ENCODE measurements around the gene COL6A2. TPM values are rescaled to one million over a fixed set of nuclear protein-coding genes. Genes with fewer than 3 reads are reported as not detected.

COL6A2 gene
- total RNA-seq, 1 experiment from 2014 or later = 15.0 TPM

DNA sequence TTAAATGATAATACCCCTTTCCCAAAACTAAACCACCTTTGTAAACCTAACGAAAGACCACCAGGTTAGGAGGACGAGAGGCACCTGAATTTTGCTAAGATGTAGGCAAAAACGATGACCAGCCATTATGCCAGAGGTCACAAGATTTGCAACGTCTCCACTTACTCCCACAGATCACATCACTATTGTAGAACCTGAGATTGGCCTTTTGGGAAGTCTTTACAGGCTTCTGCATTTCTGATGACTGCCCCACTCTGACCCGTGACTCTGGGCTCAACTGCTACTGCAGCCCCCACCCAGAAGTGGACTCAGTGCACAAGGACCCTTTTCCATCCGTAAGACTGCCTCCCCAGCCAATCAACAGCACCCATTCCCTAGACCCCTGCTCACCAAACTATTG is 36.4 kb upstream of the COL6A2 start:
- peaks cover 5% of the 10 kb centered on the region for H3K9me3 ChIP-seq (ENCODE audit: low read depth, low read length, poor library complexity, severe bottlenecking)
- no TSS peak for BruUV-seq (replicated peaks)
- ChIA-PET CTCF (no interaction called here), POLR2A (ENCODE audit: low non-redundant PET) (no interaction called here)
- H3K27me3 ChIP-seq (replicated peaks; ENCODE audit: insufficient read depth, low read depth, low read length, poor library complexity) = no peaks in the 10 kb centered on the region
- H3K4me3 ChIP-seq (ENCODE audit: low read depth, low read length, poor library complexity, severe bottlenecking) = no peak overlapping the region
- H3K36me3 ChIP-seq (ENCODE audit: insufficient read depth, low read length, poor library complexity, severe bottlenecking) = no peaks in the 10 kb centered on the region
- TF ChIP-seq, protein P1, sequence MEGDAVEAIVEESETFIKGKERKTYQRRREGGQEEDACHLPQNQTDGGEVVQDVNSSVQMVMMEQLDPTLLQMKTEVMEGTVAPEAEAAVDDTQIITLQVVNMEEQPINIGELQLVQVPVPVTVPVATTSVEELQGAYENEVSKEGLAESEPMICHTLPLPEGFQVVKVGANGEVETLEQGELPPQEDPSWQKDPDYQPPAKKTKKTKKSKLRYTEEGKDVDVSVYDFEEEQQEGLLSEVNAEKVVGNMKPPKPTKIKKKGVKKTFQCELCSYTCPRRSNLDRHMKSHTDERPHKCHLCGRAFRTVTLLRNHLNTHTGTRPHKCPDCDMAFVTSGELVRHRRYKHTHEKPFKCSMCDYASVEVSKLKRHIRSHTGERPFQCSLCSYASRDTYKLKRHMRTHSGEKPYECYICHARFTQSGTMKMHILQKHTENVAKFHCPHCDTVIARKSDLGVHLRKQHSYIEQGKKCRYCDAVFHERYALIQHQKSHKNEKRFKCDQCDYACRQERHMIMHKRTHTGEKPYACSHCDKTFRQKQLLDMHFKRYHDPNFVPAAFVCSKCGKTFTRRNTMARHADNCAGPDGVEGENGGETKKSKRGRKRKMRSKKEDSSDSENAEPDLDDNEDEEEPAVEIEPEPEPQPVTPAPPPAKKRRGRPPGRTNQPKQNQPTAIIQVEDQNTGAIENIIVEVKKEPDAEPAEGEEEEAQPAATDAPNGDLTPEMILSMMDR (conservative IDR thresholded peaks at IDR 0.05; ENCODE audit: low read depth, low read length) = no peak
- no peak for TF ChIP-seq EZH2 (IDR thresholded peaks at IDR 0.05; ENCODE audit: borderline replicate concordance, low read depth, low read length, poor library complexity, severe bottlenecking)
- intact Hi-C loops (cut with micrococcal nuclease; ENCODE audit: unreplicated experiment) = no loop called here
- no peak for DNase-seq (ENCODE audit: low spot score)
- no peaks in the 10 kb centered on the region for H3K4me1 ChIP-seq (ENCODE audit: insufficient read depth, low read length, poor library complexity, severe bottlenecking)
- H3K27ac ChIP-seq (ENCODE audit: low read depth, low read length, poor library complexity, severe bottlenecking) = no peak overlapping the region

DNA sequence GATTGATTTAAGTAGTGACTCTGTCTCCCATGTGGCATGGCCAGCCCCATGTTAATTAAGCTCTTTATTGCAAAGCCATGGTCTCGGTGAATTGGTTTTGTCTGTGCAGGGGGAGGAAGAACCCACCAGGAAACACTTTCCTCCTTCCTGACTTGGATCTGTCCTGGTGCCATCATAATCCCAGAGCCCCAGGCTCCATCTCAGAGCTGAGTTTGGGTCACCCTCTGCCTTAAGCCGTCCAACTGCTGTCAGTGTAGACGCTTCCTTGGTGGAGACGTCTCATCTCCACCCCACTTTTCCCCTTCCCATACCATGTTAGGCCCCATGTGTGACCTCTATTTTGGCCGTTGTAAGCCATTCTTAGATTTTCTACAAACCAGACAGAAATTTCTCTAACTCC is 36.0 kb upstream of the COL6A2 start:
- POLR2A ChIA-PET (ENCODE audit: low non-redundant PET) = no interaction called here
- no peaks in the 10 kb centered on the region for H3K27me3 ChIP-seq (replicated peaks; ENCODE audit: insufficient read depth, low read depth, low read length, poor library complexity)
- no peak for TF ChIP-seq EZH2 (IDR thresholded peaks at IDR 0.05; ENCODE audit: borderline replicate concordance, low read depth, low read length, poor library complexity, severe bottlenecking)
- TF ChIP-seq, protein P1 (conservative IDR thresholded peaks at IDR 0.05; ENCODE audit: low read depth, low read length) = no peak
- H3K27ac ChIP-seq (ENCODE audit: low read depth, low read length, poor library complexity, severe bottlenecking) = no peak overlapping the region
- H3K4me1 ChIP-seq (ENCODE audit: insufficient read depth, low read length, poor library complexity, severe bottlenecking) = no peaks in the 10 kb centered on the region
- CTCF ChIA-PET = no interaction called here
- DNase-seq (ENCODE audit: low spot score) = no peak
- H3K9me3 ChIP-seq (ENCODE audit: low read depth, low read length, poor library complexity, severe bottlenecking) = peaks cover 5% of the 10 kb centered on the region
- intact Hi-C loops (cut with micrococcal nuclease; ENCODE audit: unreplicated experiment) = no loop called here
- no TSS peak for BruUV-seq (replicated peaks)
- H3K36me3 ChIP-seq (ENCODE audit: insufficient read depth, low read length, poor library complexity, severe bottlenecking) = no peaks in the 10 kb centered on the region
- no peak overlapping the region for H3K4me3 ChIP-seq (ENCODE audit: low read depth, low read length, poor library complexity, severe bottlenecking)

DNA sequence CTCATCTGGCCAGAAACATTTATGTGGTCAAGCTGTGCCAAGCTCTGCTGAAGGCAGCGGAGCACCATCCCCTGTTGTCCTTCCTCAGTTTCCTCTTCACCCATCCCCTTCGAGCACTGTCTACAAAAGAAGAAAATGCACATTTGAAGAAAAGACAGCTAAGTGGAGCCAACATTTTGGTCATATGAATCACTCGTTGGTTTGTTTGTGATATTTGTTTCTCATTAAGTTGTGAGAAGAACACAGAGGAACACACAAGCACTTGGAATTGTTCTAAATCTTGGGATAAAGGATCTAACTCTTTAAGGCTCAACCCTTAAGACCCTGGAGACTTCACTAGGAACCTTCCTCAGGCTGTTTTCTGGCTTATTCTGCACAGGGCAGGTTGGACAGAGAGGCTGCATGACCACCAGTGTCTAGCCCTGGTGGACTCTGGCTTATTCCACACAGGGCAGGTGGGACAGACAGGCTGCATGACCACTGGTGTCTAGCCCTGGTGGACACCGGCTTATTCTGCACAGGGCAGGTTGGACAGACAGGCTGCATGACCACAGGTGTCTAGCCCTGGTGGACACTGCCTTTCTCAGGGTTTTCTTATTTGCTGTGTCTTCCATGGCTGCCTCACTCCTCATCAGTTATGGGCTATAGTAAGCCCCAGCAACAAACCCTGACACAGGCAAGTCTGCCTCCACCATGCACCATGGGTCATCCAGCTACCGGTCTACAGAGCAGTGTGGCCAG is 35.3 kb upstream of the COL6A2 start:
- CTCF ChIA-PET = no interaction called here
- no peaks in the 10 kb centered on the region for H3K36me3 ChIP-seq (ENCODE audit: insufficient read depth, low read length, poor library complexity, severe bottlenecking)
- H3K27ac ChIP-seq (ENCODE audit: low read depth, low read length, poor library complexity, severe bottlenecking) = no peak overlapping the region
- TF ChIP-seq, protein P1 (conservative IDR thresholded peaks at IDR 0.05; ENCODE audit: low read depth, low read length) = no peak
- TF ChIP-seq EZH2 (IDR thresholded peaks at IDR 0.05; ENCODE audit: borderline replicate concordance, low read depth, low read length, poor library complexity, severe bottlenecking) = no peak
- peaks cover 5% of the 10 kb centered on the region for H3K9me3 ChIP-seq (ENCODE audit: low read depth, low read length, poor library complexity, severe bottlenecking)
- H3K27me3 ChIP-seq (replicated peaks; ENCODE audit: insufficient read depth, low read depth, low read length, poor library complexity) = no peaks in the 10 kb centered on the region
- no peaks in the 10 kb centered on the region for H3K4me1 ChIP-seq (ENCODE audit: insufficient read depth, low read length, poor library complexity, severe bottlenecking)
- H3K4me3 ChIP-seq (ENCODE audit: low read depth, low read length, poor library complexity, severe bottlenecking) = no peak overlapping the region
- intact Hi-C loops (cut with micrococcal nuclease; ENCODE audit: unreplicated experiment) = no loop called here
- POLR2A ChIA-PET (ENCODE audit: low non-redundant PET) = interaction anchor here (0.6 kb wide), 1 partner anchor 440 kb away, joined by 3 read pairs; no protein-coding TSS in a partner anchor
- no peak for DNase-seq (ENCODE audit: low spot score)
- BruUV-seq (replicated peaks) = no TSS peak
